Thymus (tissue), 11 donors: ENCODE results near the gene TJP2. TPM values are rescaled to one million over a fixed set of nuclear protein-coding genes. Genes with fewer than 3 reads are reported as not detected.

ENCODE experiments used
- DNase-seq, 9 donors: peaks; one replicate each; pipeline ENCODE4 v3.0.0-alpha.2; 2013; ENCODE audit warnings: low spot score in 9 of 9, low read depth in 6 of 9, missing footprints in 1 of 9
- H3K27ac ChIP-seq, 2 donors: one replicate each; pipeline ENCODE4 v1.5.1; 2013; ENCODE audit warnings: control low read depth in 1 of 2, low read depth in 1 of 2, low read length in 1 of 2, mild to moderate bottlenecking in 1 of 2, moderate library complexity in 1 of 2
- H3K27me3 ChIP-seq, 2 donors: one replicate each; pipeline ENCODE4 v1.5.1; 2013; ENCODE audit warnings: low read length in 1 of 2; ENCODE audit not compliant: control insufficient read depth in 2 of 2, insufficient read depth in 1 of 2
- H3K36me3 ChIP-seq, 2 donors: one replicate each; pipeline ENCODE4 v1.5.1; 2013; ENCODE audit warnings: low read length in 1 of 2, mild to moderate bottlenecking in 1 of 2, moderate library complexity in 1 of 2; ENCODE audit not compliant: control insufficient read depth in 2 of 2, insufficient read depth in 2 of 2
- H3K4me1 ChIP-seq, 2 donors: one replicate each; pipeline ENCODE4 v1.5.1; 2013; ENCODE audit warnings: low read length in 2 of 2; ENCODE audit not compliant: control insufficient read depth in 2 of 2, insufficient read depth in 2 of 2
- H3K4me3 ChIP-seq, 2 donors: one replicate each; pipeline ENCODE4 v1.5.1; 2013; ENCODE audit warnings: low read length in 2 of 2, control low read depth in 1 of 2, mild to moderate bottlenecking in 1 of 2
- H3K9me3 ChIP-seq, 2 donors: one replicate each; pipeline ENCODE4 v1.5.1; 2013; ENCODE audit warnings: low read length in 1 of 2, mild to moderate bottlenecking in 1 of 2; ENCODE audit not compliant: control insufficient read depth in 2 of 2, insufficient read depth in 1 of 2
- WGBS: extraction: QIAGEN DNeasy Blood & Tissue Kit; methylation state at CpG from one replicate; pipeline ENCODE4 v1.1.7; 2013; 5-methylcytosine and 5-hydroxymethylcytosine counted together
- polyA plus RNA-seq: library from polyadenylated mRNA; stranded (reverse); fragments of 200-250 nt; gene quantifications from one replicate; pipeline ENCODE4 v1.2.3, GENCODE V29; 2013
- total RNA-seq: library from RNA; stranded (reverse); fragments of 120-200 nt; gene quantifications from one replicate; pipeline ENCODE4 v1.2.4, GENCODE V29; 2013
- donor health status: healthy.

Gene TJP2
- total and polyA plus RNA-seq, 2 donors = 31.5 to 45.3 TPM

- Histone ChIP-seq H3K27me3 (no peaks in the 10 kb centered on the region), H3K27ac (no peak overlapping the region), H3K4me3 (no peak overlapping the region), H3K4me1 (peaks cover 0 to 2% of the 10 kb centered on the region in 2 donors), H3K9me3 (no peaks in the 10 kb centered on the region), H3K36me3 (no peaks in the 10 kb centered on the region)
- DNase-seq = no peak
- 91% methylated on average over 9 of the region's 9 CpGs for WGBS
Observed at GRCh38 chr9:69139596-69139995, 34.5 kb upstream of the TJP2 start.

DNA sequence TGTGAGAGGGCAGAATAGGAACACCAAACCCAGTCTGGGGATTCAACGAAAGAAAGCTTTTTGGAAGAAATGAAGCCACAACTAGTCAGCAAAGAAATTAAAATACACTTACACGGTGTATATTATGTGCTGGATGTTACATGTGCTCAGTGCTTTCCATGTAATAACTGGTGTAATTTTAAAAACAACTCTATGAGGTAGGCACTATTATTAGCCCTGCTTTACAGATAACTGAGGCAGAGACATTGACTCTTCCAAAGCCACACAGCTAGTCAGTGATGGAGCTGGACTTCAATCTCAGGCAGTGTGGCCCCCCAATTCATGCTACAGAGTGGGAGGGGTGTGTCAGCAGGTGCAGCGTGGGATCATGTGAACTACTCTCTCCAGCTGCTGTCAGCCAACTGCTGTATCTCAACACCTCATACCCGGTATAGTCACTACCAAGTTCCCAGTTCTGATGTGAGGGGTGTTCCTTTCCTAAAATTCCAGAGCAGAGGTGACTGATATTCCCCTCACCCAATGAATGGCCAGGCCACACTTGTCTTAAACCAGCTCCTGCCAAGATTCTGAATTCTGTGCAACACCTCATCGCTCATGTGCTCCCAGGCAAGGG is 33.8 kb upstream of the TJP2 start:
- H3K27ac ChIP-seq = no peak overlapping the region
- H3K4me1 ChIP-seq = peaks cover 0 to 2% of the 10 kb centered on the region in 2 donors
- H3K4me3 ChIP-seq = no peak overlapping the region
- no peak for DNase-seq
- H3K36me3 ChIP-seq = no peaks in the 10 kb centered on the region
- WGBS = 95% methylated on average over 5 of the region's 5 CpGs
- H3K9me3 ChIP-seq = no peaks in the 10 kb centered on the region
- no peaks in the 10 kb centered on the region for H3K27me3 ChIP-seq

DNA sequence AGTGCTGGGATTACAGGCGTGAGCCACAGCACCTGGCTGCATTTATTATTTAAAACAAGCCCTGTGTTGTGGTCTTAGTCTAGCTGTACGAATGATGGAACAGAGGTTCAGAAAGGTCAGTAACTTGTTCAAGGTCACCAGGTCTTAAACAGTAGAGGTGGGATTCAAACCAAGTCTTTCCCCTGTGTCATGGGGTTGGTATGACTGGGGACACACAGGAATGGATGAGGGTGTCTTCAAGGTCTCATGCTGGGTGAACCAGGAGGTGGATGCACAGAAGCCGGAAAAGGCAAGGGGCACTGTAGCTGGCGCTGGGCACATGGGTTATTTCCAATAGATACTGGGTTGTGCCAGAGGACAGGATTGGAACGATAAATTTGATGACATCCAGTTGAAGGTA is 32.2 kb upstream of the TJP2 start:
- H3K4me1 ChIP-seq = peaks cover 0 to 2% of the 10 kb centered on the region in 2 donors
- no peaks in the 10 kb centered on the region for H3K27me3 ChIP-seq
- no peaks in the 10 kb centered on the region for H3K36me3 ChIP-seq
- H3K27ac ChIP-seq = no peak overlapping the region
- H3K9me3 ChIP-seq = no peaks in the 10 kb centered on the region
- no peak overlapping the region for H3K4me3 ChIP-seq
- no peak for DNase-seq
- 96% methylated on average over 5 of the region's 5 CpGs for WGBS

GRCh38 chr9:69143291-69143690 is 30.8 kb upstream of the TJP2 start:
- Histone ChIP-seq H3K27me3 (no peaks in the 10 kb centered on the region), H3K4me1 (peaks cover 0 to 2% of the 10 kb centered on the region in 2 donors), H3K27ac (no peak overlapping the region), H3K4me3 (no peak overlapping the region), H3K9me3 (no peaks in the 10 kb centered on the region), H3K36me3 (no peaks in the 10 kb centered on the region)
- 96% methylated on average over 1 of the region's 1 CpG for WGBS
- no peak for DNase-seq

GRCh38 chr9:69145144-69145715 is 28.8 kb upstream of the TJP2 start:
- DNase-seq = no peak
- Histone ChIP-seq H3K27ac (no peak overlapping the region), H3K27me3 (no peaks in the 10 kb centered on the region), H3K36me3 (no peaks in the 10 kb centered on the region), H3K4me3 (no peak overlapping the region), H3K9me3 (no peaks in the 10 kb centered on the region), H3K4me1 (peaks cover 0 to 1% of the 10 kb centered on the region in 2 donors)
- 99% methylated on average over 8 of the region's 8 CpGs for WGBS

- WGBS = 98% methylated on average over 11 of the region's 11 CpGs
- Histone ChIP-seq H3K27ac (no peak overlapping the region), H3K4me3 (no peak overlapping the region), H3K4me1 (no peaks in the 10 kb centered on the region), H3K27me3 (no peaks in the 10 kb centered on the region), H3K36me3 (no peaks in the 10 kb centered on the region), H3K9me3 (no peaks in the 10 kb centered on the region)
- DNase-seq = no peak
Observed at GRCh38 chr9:69147041-69147834, 26.8 kb upstream of the TJP2 start.

DNA sequence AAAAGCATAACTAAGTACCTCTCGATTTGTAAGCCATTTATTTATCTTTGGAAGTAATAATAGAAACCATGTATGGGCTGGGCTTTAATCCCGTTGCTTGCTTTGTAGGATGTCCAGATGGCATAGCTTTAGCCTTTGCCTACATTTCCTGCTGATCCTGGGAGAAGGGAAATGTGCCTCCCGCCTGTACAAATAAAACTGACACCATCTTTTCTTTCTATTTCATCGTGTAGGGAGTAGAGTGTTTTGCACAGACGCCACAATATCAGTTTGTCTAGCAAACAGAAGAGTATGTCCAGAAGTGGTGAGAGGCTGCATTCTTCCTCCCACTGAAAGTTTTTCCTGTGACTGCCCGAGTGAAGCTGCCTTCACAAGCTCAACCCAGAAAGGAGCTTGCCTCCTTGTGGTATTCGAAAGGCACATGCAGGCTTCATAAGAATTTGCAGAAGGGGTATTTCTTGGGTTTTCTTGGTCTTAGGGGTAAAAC is 24.7 kb upstream of the TJP2 start:
- no peak overlapping the region for H3K4me3 ChIP-seq
- H3K27ac ChIP-seq = no peak overlapping the region
- WGBS = 59% methylated on average over 7 of the region's 7 CpGs
- H3K36me3 ChIP-seq = peaks cover 0 to 2% of the 10 kb centered on the region in 2 donors
- no peaks in the 10 kb centered on the region for H3K4me1 ChIP-seq
- no peaks in the 10 kb centered on the region for H3K9me3 ChIP-seq
- no peaks in the 10 kb centered on the region for H3K27me3 ChIP-seq
- no peak for DNase-seq

- no peaks in the 10 kb centered on the region for H3K27me3 ChIP-seq
- no peaks in the 10 kb centered on the region for H3K4me1 ChIP-seq
- no peak for DNase-seq
- H3K9me3 ChIP-seq = no peaks in the 10 kb centered on the region
- no peak overlapping the region for H3K27ac ChIP-seq
- H3K4me3 ChIP-seq = no peak overlapping the region
- WGBS = 90% methylated on average over 7 of the region's 7 CpGs
- peaks cover 0 to 2% of the 10 kb centered on the region in 2 donors for H3K36me3 ChIP-seq
Observed at GRCh38 chr9:69151506-69151905, 22.6 kb upstream of the TJP2 start.
